Progenitor cell of endocrine pancreas (in vitro differentiated cells): ENCODE results near the gene TOX4. TPM values are rescaled to one million over a fixed set of nuclear protein-coding genes. Genes with fewer than 3 reads are reported as not detected.
A peak's percentile ranks its signal among the peaks of the same experiment; 100 is the strongest.

ENCODE experiments used
- DNase-seq: peaks from one replicate; pipeline ENCODE4 v3.0.0; 2021; ENCODE audit warnings: low spot score; ENCODE audit not compliant: unreplicated experiment
- H3K27ac Mint-ChIP-seq: 2 replicates; pipeline ENCODE4 v1.8.0; 2021; ENCODE audit warnings: mild to moderate bottlenecking, moderate library complexity, mixed read lengths
- H3K27me3 Mint-ChIP-seq: 2 replicates; pipeline ENCODE4 v1.8.0; 2021; ENCODE audit warnings: mixed read lengths
- H3K36me3 Mint-ChIP-seq: 2 replicates; pipeline ENCODE4 v1.8.0; 2022; ENCODE audit warnings: mixed read lengths; ENCODE audit not compliant: insufficient read depth
- H3K4me1 Mint-ChIP-seq: 2 replicates; pipeline ENCODE4 v1.8.0; 2021; ENCODE audit warnings: low read depth, mixed read lengths
- H3K4me3 Mint-ChIP-seq: 2 replicates; pipeline ENCODE4 v1.8.0; 2021; ENCODE audit warnings: low read depth, mild to moderate bottlenecking, moderate library complexity, mixed read lengths
- H3K9me3 Mint-ChIP-seq: 2 replicates; pipeline ENCODE4 v1.8.0; 2021; ENCODE audit warnings: low read depth, mixed read lengths
- long read RNA-seq: library from polyadenylated mRNA; unstranded; transcript quantifications from one replicate; pipeline ENCODE4 v2.0.0, GENCODE V29; 2020
- total RNA-seq: library from RNA; stranded (reverse); gene quantifications from 2 replicates; pipeline ENCODE4 v1.2.1, GENCODE V29; 2021
- TF ChIP-seq, protein P1 (sequence below): fragments of 200-600 bp; sonication (generic); IDR thresholded peaks from one replicate; pipeline ENCODE4 v1.5.0; 2021; ENCODE audit warnings: antibody characterized with exemption, mild to moderate bottlenecking; ENCODE audit not compliant: unreplicated experiment

TOX4 gene
- 65.1 and 71.8 TPM in 2 replicates for total RNA-seq
- long read RNA-seq, full-length matches to known transcripts = 75 of 89 reads
- long read RNA-seq, partial matches to known transcripts = 11 of 89 reads
- long read RNA-seq, other reads (novel, unspliced or antisense) = 3 of 89 reads

DNA sequence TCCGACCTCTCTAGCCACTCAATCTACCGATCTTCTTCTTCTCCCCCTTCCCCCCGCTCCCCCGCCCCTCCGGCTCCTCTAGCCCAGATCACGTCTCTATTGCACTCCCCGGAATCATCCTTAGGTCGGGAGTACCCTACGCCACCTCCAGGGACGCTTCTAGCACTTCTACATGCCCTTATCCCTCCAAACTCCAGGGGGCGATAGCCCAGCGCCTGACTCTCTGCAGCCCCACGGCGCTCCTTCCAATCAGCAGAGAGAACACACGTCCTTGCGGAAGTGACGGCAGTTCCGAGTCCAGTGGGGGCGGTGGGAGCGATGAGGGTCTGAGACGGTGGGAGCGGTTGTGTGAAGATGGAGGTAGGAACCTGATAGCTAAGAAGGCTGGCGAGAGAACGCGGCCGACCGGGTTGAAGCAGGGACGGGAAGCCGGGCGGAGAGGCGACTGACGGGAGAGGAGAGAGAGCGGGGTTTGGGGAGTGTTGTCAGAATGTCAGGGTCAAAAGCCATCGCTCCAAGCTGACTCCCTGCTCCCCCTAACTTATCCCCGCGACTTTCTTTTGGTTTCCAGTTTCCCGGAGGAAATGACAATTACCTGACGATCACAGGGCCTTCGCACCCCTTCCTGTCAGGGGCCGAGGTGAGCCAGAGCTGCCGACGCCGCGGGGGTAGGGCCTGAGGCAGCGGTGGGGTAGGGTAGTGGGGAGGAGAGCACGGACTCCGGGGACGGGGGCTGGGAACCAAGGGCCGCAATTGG is at the start of gene TOX4, which contains the start of gene RAB2B:
Gene TOX4 (plus strand): TSS at position 271 of the 757 bp plus-strand sequence. CDS start 84 bp downstream, at position 355.
Gene RAB2B (minus strand): TSS at position 35 of the 757 bp plus-strand sequence. CDS start 87 bp downstream, outside the sequence.
- H3K9me3 Mint-ChIP-seq = no peaks in the 10 kb centered on the region
- peaks cover 12% of the 10 kb centered on the region for H3K36me3 Mint-ChIP-seq
- H3K4me3 Mint-ChIP-seq = peak within 1 kb of the TSS; percentile 100
- peaks cover 18% of the 10 kb centered on the region for H3K4me1 Mint-ChIP-seq
- no peaks in the 10 kb centered on the region for H3K27me3 Mint-ChIP-seq
- peak; percentile 89 for DNase-seq
- TF ChIP-seq, protein P1, sequence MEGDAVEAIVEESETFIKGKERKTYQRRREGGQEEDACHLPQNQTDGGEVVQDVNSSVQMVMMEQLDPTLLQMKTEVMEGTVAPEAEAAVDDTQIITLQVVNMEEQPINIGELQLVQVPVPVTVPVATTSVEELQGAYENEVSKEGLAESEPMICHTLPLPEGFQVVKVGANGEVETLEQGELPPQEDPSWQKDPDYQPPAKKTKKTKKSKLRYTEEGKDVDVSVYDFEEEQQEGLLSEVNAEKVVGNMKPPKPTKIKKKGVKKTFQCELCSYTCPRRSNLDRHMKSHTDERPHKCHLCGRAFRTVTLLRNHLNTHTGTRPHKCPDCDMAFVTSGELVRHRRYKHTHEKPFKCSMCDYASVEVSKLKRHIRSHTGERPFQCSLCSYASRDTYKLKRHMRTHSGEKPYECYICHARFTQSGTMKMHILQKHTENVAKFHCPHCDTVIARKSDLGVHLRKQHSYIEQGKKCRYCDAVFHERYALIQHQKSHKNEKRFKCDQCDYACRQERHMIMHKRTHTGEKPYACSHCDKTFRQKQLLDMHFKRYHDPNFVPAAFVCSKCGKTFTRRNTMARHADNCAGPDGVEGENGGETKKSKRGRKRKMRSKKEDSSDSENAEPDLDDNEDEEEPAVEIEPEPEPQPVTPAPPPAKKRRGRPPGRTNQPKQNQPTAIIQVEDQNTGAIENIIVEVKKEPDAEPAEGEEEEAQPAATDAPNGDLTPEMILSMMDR = peak; percentile 93
- H3K27ac Mint-ChIP-seq = peak within 1 kb of the TSS; percentile 99

DNA sequence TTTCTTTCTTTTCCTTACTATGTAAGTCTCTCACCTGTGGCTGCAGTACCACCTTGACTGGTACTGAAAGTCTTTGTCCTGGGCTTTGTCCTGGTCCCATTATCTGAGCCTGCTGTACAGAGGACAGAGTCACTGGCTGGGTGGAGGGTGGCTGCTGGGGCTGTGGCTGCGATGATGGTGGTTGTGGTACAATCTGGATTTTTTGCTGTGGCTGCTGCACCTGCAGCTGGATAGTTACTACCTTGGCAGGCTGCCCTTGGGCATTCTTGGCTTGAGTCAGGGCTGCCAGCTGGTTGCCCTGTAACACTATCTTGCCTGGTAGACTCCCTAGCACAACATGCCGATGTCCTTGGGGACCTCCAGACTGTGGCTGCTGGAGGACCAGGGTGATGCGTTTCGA is 48.1 kb upstream of the TOX4 start:
- Mint-ChIP-seq H3K36me3 (peaks cover 31% of the 10 kb centered on the region), H3K27ac (no peak overlapping the region), H3K9me3 (no peaks in the 10 kb centered on the region), H3K4me3 (no peak overlapping the region), H3K27me3 (no peaks in the 10 kb centered on the region), H3K4me1 (peaks cover 4% of the 10 kb centered on the region)
- no peak for DNase-seq
- TF ChIP-seq, protein P1 = no peak

DNA sequence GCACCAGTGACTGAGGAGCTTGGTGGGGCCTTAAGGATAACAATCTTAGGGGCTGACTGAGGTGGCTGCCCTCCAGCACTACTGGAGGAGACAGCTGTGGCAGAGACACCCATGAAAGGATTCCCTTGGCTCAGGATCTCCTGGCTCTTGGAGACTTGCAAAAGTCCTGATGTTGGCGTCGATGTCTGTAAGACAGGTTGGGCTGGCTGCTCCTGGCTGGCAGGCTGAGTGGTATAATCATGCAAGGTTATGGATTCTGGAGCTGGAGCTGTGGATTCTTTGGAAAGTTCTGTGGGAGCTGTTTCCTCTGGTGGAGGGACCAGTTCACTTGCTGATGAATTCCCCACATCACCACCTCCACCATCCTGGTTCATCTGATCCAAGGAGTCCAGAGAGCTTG is 45.9 kb upstream of the TOX4 start:
- DNase-seq = no peak
- TF ChIP-seq, protein P1 = no peak
- H3K9me3 Mint-ChIP-seq = no peaks in the 10 kb centered on the region
- H3K4me3 Mint-ChIP-seq = no peak overlapping the region
- no peaks in the 10 kb centered on the region for H3K27me3 Mint-ChIP-seq
- H3K27ac Mint-ChIP-seq = no peak overlapping the region
- peaks cover 26% of the 10 kb centered on the region for H3K36me3 Mint-ChIP-seq
- peaks cover 19% of the 10 kb centered on the region for H3K4me1 Mint-ChIP-seq

DNA sequence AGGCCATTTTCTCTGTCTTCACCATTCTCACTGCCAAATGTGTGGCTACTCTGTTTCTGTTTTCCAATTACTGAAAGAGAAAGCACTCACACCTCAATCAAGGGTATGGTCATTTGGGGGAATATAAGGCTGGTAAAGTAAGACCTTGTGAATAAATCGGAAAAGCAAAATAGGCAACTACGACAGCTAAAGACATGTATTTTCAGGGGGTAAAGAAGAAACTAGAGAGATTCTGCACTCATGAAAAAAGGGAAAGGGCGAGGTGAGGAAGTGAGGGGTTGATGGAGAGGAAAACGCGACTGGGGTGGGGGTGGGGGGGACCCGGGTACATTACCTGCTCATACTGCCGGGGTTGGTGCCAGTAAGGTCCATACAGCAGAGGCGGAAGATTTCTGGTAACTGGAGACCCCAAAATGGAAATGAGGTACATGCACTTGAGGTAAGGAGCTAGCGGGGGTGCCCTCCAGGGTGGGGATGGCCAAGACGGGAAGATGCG is 40.4 kb upstream of the TOX4 start:
- Mint-ChIP-seq H3K27me3 (no peaks in the 10 kb centered on the region), H3K4me1 (peaks cover 31% of the 10 kb centered on the region), H3K36me3 (peaks cover 11% of the 10 kb centered on the region), H3K27ac (peak overlapping the region; percentile 97), H3K9me3 (no peaks in the 10 kb centered on the region), H3K4me3 (peak overlapping the region; percentile 81)
- TF ChIP-seq, protein P1 = no peak
- DNase-seq = no peak

DNA sequence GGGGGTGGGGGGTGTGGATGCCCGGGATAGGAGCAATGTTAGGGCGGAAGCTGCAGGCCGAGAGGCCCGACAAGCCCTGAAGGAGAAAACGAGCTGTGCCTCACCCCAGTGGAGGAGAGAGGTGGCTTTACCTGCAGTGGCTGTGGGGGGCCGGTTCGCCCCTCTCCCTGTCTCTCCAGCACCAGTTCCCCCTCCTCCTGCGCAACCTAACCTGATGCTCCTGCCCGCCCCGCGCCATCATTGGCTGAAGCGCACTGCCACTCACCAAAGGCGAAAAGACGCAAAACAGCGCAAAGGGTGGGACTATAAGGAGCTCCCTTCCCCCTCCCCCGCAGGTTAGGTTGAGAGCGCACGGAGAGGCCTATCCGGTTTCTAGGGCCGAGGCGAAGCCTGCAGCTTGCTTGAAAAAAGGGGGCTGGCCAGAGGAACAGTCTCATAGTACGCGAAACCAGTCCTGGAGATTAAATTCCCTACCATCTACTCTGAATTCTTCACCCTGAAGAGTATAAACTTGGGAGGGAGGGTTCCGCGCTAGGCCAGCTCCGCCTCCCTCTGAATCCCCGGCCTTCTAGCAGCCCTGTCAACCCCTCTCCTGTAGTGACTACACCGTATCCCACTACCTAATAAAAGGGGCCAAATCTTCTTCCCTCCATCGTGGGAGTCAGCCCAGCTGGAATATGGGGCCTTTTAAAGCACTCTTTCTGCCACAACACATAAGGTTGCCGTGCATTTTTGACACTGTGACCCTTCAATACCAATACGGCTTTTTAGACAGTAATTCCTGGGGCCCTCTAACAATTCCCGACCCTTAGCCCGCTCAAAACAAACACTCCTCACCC is 39.7 kb upstream of the TOX4 start:
- no peaks in the 10 kb centered on the region for H3K27me3 Mint-ChIP-seq
- peaks cover 31% of the 10 kb centered on the region for H3K4me1 Mint-ChIP-seq
- H3K36me3 Mint-ChIP-seq = peaks cover 11% of the 10 kb centered on the region
- H3K27ac Mint-ChIP-seq = peak overlapping the region; percentile 97
- no peaks in the 10 kb centered on the region for H3K9me3 Mint-ChIP-seq
- DNase-seq = peak; percentile 100
- peak overlapping the region; percentile 81 for H3K4me3 Mint-ChIP-seq
- TF ChIP-seq, protein P1 = no peak
